ENCODE measurements around the gene COL19A1. TPM values are rescaled to one million over a fixed set of nuclear protein-coding genes. Genes with fewer than 3 reads are reported as not detected.

The COL19A1 gene
- total and polyA plus RNA-seq, 2 of the 13 experiments (the other 11 are each of a cell fraction or from before 2014, with no cell fraction given): not detected

DNA sequence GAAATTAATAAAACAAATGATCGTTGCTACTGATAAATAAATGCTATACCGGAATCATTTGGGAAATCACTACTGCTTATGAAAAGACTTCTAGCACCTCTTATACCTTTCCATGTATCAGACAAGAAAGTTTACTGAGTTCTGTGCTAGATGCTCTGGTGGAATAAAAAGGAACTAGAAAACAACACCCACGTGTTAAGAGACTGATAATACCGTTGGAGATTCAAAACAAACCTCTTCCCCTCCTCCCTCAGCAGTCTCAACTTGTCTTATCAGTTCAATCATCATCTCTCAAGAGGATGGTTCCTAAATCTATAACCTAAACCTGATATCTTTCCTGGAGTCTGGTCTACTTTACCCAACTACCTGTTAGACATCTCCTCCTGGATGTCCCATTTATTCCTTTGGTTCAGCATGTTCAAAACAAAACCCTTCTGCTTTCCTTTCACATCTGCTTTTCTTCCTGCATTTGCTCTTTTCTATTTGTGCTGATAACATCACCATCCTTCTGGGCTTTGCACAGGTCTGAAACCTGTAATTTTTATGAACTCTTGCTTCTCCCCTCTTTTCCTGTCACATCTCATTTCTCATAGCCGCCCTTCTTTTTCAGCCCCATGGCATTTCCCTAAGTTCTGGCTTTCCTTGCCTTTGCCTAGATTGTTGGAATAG is 122.2 kb downstream of the COL19A1 start (continued):
- TF ChIP-seq, protein P1, sequence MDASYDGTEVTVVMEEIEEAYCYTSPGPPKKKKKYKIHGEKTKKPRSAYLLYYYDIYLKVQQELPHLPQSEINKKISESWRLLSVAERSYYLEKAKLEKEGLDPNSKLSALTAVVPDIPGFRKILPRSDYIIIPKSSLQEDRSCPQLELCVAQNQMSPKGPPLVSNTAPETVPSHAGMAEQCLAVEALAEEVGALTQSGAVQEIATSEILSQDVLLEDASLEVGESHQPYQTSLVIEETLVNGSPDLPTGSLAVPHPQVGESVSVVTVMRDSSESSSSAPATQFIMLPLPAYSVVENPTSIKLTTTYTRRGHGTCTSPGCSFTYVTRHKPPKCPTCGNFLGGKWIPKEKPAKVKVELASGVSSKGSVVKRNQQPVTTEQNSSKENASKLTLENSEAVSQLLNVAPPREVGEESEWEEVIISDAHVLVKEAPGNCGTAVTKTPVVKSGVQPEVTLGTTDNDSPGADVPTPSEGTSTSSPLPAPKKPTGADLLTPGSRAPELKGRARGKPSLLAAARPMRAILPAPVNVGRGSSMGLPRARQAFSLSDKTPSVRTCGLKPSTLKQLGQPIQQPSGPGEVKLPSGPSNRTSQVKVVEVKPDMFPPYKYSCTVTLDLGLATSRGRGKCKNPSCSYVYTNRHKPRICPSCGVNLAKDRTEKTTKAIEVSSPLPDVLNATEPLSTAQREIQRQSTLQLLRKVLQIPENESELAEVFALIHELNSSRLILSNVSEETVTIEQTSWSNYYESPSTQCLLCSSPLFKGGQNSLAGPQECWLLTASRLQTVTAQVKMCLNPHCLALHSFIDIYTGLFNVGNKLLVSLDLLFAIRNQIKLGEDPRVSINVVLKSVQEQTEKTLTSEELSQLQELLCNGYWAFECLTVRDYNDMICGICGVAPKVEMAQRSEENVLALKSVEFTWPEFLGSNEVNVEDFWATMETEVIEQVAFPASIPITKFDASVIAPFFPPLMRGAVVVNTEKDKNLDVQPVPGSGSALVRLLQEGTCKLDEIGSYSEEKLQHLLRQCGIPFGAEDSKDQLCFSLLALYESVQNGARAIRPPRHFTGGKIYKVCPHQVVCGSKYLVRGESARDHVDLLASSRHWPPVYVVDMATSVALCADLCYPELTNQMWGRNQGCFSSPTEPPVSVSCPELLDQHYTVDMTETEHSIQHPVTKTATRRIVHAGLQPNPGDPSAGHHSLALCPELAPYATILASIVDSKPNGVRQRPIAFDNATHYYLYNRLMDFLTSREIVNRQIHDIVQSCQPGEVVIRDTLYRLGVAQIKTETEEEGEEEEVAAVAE (CRISPR knock-in tag; IDR thresholded peaks at IDR 0.05; ENCODE audit: borderline replicate concordance): no peak
- no peak for TF ChIP-seq ZNF564 (CRISPR knock-in tag; IDR thresholded peaks at IDR 0.05)
- TF ChIP-seq, protein P2, sequence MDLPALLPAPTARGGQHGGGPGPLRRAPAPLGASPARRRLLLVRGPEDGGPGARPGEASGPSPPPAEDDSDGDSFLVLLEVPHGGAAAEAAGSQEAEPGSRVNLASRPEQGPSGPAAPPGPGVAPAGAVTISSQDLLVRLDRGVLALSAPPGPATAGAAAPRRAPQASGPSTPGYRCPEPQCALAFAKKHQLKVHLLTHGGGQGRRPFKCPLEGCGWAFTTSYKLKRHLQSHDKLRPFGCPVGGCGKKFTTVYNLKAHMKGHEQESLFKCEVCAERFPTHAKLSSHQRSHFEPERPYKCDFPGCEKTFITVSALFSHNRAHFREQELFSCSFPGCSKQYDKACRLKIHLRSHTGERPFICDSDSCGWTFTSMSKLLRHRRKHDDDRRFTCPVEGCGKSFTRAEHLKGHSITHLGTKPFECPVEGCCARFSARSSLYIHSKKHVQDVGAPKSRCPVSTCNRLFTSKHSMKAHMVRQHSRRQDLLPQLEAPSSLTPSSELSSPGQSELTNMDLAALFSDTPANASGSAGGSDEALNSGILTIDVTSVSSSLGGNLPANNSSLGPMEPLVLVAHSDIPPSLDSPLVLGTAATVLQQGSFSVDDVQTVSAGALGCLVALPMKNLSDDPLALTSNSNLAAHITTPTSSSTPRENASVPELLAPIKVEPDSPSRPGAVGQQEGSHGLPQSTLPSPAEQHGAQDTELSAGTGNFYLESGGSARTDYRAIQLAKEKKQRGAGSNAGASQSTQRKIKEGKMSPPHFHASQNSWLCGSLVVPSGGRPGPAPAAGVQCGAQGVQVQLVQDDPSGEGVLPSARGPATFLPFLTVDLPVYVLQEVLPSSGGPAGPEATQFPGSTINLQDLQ (CRISPR knock-in tag; IDR thresholded peaks at IDR 0.05): no peak
- no peak for TF ChIP-seq ZNF3 (CRISPR knock-in tag; IDR thresholded peaks at IDR 0.05)

DNA sequence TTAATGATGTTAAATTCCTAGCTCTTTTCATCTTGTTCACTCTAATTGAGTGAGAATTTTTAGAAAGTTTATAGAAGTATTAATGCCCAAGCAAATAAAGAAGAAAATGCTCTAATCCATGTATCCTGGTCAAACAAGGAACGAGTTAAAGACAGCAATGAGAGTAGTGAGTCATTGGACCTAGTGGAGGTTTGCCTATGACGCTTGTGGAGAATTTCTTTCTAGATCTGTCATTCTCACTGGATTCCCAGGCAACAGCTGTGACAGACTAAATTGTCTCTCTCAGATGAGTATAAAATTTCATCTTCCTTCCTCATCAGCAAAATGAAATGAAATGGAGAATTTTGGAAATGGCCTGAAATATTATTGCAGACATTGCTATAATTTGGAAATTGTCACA is 127.9 kb downstream of the COL19A1 start:
- intact Hi-C loops (cut with micrococcal nuclease; ENCODE audit: unreplicated experiment): no loop called here
- ATAC-seq (no peak), DNase-seq (ENCODE audit: low spot score) (no peak), FAIRE-seq (no peak)
- in situ Hi-C loops (cut with HindIII; ENCODE audit: extremely low pct_ligation_motif_present, low pct_unique_long_range_greater_than_20kb): no loop called here
- no peak overlapping the region for H3K9ac ChIP-seq (ENCODE audit: insufficient read depth, low read depth, low read length)
- POLR2A ChIA-PET: no interaction called here
- H2AFZ ChIP-seq (ENCODE audit: low read length): no peak overlapping the region
- H3K4me1 ChIP-seq (ENCODE audit: insufficient read depth, low read length): no peaks in the 10 kb centered on the region
- no peak overlapping the region for H3K4me2 ChIP-seq (ENCODE audit: low read depth, low read length)
- H3K36me3 ChIP-seq (replicated peaks in 1 of 2; ENCODE audit: control insufficient read depth in 1 of 2, insufficient read depth in 2 of 2, low read length in 2 of 2): no peaks in the 10 kb centered on the region
- 2% methylated on average over 2 of the region's 2 CpGs for WGBS (ENCODE audit: low lambda C conversion rate)
- CTCF ChIA-PET (ENCODE audit: low intra/inter-chr PET ratio, low total read pairs): no interaction called here
- H3K27me3 ChIP-seq (ENCODE audit: control insufficient read depth in 1 of 2, insufficient read depth in 2 of 2, low read length in 2 of 2): no peaks in the 10 kb centered on the region
- no peak overlapping the region for H3K4me3 ChIP-seq (replicated peaks in 1 of 3; ENCODE audit: insufficient read depth in 1 of 3, low read depth in 2 of 3, low read length in 3 of 3)
- H3K9me3 ChIP-seq (ENCODE audit: low read length): no peaks in the 10 kb centered on the region
- H4K20me1 ChIP-seq (ENCODE audit: insufficient read depth, low read length): no peaks in the 10 kb centered on the region
- no peak overlapping the region for H3K27ac ChIP-seq (ENCODE audit: extremely low read length, insufficient read depth, low read length)
- BruUV-seq (replicated peaks): no TSS peak
- no peaks in the 10 kb centered on the region for H3K79me2 ChIP-seq (ENCODE audit: insufficient read depth, low read length)
- TF ChIP-seq, protein P3, sequence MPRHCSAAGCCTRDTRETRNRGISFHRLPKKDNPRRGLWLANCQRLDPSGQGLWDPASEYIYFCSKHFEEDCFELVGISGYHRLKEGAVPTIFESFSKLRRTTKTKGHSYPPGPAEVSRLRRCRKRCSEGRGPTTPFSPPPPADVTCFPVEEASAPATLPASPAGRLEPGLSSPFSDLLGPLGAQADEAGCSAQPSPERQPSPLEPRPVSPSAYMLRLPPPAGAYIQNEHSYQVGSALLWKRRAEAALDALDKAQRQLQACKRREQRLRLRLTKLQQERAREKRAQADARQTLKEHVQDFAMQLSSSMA (CRISPR knock-in tag; IDR thresholded peaks at IDR 0.05): no peak
- TF ChIP-seq, protein P4, sequence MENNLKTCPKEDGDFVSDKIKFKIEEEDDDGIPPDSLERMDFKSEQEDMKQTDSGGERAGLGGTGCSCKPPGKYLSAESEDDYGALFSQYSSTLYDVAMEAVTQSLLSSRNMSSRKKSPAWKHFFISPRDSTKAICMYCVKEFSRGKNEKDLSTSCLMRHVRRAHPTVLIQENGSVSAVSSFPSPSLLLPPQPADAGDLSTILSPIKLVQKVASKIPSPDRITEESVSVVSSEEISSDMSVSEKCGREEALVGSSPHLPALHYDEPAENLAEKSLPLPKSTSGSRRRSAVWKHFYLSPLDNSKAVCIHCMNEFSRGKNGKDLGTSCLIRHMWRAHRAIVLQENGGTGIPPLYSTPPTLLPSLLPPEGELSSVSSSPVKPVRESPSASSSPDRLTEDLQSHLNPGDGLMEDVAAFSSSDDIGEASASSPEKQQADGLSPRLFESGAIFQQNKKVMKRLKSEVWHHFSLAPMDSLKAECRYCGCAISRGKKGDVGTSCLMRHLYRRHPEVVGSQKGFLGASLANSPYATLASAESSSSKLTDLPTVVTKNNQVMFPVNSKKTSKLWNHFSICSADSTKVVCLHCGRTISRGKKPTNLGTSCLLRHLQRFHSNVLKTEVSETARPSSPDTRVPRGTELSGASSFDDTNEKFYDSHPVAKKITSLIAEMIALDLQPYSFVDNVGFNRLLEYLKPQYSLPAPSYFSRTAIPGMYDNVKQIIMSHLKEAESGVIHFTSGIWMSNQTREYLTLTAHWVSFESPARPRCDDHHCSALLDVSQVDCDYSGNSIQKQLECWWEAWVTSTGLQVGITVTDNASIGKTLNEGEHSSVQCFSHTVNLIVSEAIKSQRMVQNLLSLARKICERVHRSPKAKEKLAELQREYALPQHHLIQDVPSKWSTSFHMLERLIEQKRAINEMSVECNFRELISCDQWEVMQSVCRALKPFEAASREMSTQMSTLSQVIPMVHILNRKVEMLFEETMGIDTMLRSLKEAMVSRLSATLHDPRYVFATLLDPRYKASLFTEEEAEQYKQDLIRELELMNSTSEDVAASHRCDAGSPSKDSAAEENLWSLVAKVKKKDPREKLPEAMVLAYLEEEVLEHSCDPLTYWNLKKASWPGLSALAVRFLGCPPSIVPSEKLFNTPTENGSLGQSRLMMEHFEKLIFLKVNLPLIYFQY (CRISPR knock-in tag; IDR thresholded peaks at IDR 0.05; ENCODE audit: borderline replicate concordance): no peak
- TF ChIP-seq CENPX (CRISPR knock-in tag; IDR thresholded peaks at IDR 0.05) (no peak), IRF2 (CRISPR knock-in tag; IDR thresholded peaks at IDR 0.05) (no peak), ZNF530 (CRISPR knock-in tag; IDR thresholded peaks at IDR 0.05; ENCODE audit: low read depth) (no peak)
- TF ChIP-seq, protein P5, sequence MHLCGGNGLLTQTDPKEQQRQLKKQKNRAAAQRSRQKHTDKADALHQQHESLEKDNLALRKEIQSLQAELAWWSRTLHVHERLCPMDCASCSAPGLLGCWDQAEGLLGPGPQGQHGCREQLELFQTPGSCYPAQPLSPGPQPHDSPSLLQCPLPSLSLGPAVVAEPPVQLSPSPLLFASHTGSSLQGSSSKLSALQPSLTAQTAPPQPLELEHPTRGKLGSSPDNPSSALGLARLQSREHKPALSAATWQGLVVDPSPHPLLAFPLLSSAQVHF (CRISPR knock-in tag; IDR thresholded peaks at IDR 0.05): no peak
